Measurements from ENCODE around the gene HMCES. TPM values are rescaled to one million over a fixed set of nuclear protein-coding genes. Genes with fewer than 3 reads are reported as not detected.
"Not testable (repeated sequence)": the region's sequence is repeated elsewhere in the genome, so short reads cannot be mapped to it uniquely, and the experiment has no call there.

HMCES gene
- polyA plus RNA-seq, 4 donors = 52.3 to 54.8 (median 52.8) TPM

GRCh38 chr3:129256270-129256669, 22.4 kb upstream of the HMCES start:
- no peak for DNase-seq (ENCODE audit: low read depth in 4 of 4, low spot score in 3 of 4)

DNA sequence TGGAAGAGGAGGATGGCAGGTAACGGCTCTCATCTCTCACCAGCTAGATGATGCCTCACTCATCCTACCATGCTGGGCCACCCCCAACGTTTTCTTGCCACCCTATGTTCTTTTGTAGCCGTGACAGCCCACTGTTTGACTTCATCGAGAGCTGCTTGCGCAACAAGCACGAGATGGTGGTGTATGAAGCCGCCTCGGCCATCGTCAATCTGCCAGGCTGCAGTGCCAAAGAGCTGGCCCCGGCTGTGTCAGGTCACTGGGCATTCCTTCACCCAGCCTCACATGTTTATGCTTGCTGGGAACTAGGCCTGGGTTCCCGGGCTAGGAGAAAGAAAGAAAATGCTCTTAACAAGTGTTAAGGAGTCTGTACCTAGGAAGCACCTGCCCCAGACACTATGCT, 21.1 kb upstream of the HMCES start:
- DNase-seq (ENCODE audit: low read depth in 4 of 4, low spot score in 3 of 4) = no peak

DNA sequence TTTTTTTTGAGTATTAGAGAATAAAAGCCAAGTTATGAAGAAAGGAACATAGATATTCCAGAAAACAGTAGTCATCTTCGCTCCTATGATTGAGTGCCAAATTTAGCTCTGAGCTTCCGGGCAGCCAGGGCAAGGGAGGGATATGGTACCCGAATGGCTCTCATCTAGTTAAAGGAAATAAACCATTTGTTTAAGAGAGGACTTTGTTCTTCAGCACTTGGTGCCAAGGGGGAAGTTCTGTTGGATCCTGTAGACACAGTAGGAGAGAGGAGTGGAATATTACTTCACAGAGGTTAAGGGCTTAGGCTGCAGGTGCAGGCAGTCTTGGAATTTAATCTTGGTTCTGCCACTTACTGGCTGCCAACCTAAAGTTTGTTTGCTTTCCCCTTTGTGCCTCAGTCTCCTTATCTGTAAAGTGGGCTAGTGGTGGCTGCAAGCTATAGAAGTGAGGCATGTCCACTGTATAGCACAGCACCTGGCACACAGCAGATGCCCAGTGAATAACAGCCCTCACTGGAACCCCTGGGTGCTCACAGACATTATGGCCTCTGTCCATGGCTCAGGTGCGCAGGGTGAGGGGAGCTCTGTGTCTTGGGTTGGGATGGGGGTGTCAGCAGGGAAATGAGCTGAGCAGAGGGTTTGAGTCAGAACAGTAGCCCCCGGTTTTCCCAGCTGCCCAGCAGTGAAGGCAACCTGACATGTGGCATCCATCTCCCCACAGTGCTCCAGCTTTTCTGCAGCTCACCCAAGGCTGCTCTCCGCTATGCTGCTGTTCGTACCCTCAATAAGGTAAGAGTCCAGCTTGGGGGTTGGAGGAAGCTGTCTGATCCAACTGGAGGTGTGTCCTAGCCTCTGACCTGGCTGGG, 18.8 kb upstream of the HMCES start:
- no peak for DNase-seq (ENCODE audit: low read depth in 4 of 4, low spot score in 3 of 4)

DNA sequence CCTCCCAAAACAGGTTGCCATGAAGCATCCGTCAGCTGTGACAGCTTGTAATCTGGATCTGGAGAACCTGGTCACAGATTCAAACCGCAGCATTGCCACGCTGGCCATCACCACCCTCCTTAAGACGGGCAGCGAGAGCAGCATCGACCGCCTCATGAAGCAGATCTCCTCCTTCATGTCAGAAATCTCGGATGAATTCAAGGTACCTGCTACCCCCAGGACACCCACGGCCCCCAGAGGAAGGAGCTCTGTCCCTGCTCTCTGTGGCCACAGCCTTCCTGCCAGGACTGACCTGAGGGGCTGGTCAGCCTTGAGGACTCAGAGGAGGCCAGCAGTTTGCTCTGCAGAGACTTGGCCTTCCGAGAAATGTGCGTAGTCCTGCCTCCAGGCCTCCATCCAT, 18.1 kb upstream of the HMCES start:
- DNase-seq (ENCODE audit: low read depth in 4 of 4, low spot score in 3 of 4) = no peak

DNA sequence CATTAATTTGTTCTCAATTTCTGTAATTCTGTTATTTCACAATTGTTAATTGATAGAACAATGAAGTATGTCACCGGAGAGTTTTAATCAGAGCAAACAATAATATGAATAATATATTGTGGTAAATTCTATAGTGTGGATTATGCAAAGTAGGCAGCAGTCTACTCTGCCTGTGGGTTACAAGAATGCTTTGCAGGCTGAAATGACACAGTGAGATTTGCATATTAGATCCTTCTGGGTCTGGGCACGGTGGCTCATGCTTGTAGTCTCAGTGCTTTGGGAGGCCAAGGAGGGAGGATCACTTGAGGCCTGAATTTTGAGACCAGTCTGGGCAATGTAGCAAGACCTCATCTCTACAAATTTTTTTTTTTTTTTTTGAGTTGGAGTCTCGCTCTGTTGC, 16.8 kb upstream of the HMCES start:
- no peak for DNase-seq (ENCODE audit: low read depth in 4 of 4, low spot score in 3 of 4)

GRCh38 chr3:129263161-129263910, 15.3 kb upstream of the HMCES start:
- DNase-seq (ENCODE audit: low read depth in 4 of 4, low spot score in 3 of 4) = no peak

DNA sequence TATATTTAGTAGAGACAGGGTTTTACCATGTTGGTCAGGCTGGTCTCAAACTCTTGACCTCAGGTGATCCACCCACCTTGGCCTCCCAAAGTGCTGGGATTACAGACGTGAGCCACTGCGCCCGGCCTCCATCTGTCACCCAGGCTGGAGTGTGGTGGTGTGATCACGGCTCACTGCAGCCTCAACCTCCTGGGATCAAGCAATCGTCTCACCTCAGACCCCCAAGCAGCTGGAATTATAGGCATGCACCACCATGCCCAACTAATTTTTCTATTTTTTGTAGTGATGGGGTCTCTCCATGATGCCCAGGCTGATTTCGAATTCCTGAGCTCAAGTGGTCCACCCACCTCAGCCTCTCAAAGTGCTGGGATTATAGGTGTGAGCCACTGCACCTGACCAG, 13.7 kb upstream of the HMCES start:
- not testable (repeated sequence) for DNase-seq (ENCODE audit: low read depth in 4 of 4, low spot score in 3 of 4)

- no peak for DNase-seq (ENCODE audit: low read depth in 4 of 4, low spot score in 3 of 4)
These were observed 12.0 kb upstream of the HMCES start for GRCh38 chr3:129266651-129267050.

- no peak for DNase-seq (ENCODE audit: low read depth in 4 of 4, low spot score in 3 of 4)
These were observed 10.3 kb upstream of the HMCES start for GRCh38 chr3:129268396-129268795.

GRCh38 chr3:129271674-129272073, 7.0 kb upstream of the HMCES start:
- no peak for DNase-seq (ENCODE audit: low read depth in 4 of 4, low spot score in 3 of 4)

DNA sequence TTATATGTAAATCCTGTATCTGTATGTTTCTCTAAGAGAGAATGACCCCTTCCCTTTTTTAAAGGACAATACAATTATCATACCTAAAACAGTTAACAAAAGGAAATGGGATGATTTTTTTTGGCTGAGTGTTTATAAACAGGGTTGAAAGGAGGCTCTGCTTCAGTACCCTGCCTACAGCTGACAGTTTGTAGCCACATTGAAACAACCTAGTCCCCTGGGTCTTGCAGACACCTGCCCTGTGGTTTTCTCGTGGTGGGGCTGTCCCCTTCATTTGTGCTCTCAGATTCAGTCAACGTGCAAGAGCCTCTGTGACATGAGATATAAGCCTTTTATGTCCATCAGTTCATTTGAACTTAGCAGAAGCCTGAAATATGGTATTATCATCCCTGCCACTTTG, 2.3 kb upstream of the HMCES start:
- DNase-seq (ENCODE audit: low read depth in 4 of 4, low spot score in 3 of 4) = no peak

- DNase-seq (ENCODE audit: low read depth in 4 of 4, low spot score in 3 of 4) = peak in 1 of 4 donors; percentile 8
These were observed 820 bp upstream of the HMCES start for GRCh38 chr3:129277829-129278271.

- DNase-seq (ENCODE audit: low read depth in 4 of 4, low spot score in 3 of 4) = peak; percentile 15 to 50 (median 24)
These were observed 566 bp downstream of the HMCES start for GRCh38 chr3:129278966-129279906.

- no peak for DNase-seq (ENCODE audit: low read depth in 4 of 4, low spot score in 3 of 4)
These were observed 1.5 kb downstream of the HMCES start for GRCh38 chr3:129280183-129280582.

DNA sequence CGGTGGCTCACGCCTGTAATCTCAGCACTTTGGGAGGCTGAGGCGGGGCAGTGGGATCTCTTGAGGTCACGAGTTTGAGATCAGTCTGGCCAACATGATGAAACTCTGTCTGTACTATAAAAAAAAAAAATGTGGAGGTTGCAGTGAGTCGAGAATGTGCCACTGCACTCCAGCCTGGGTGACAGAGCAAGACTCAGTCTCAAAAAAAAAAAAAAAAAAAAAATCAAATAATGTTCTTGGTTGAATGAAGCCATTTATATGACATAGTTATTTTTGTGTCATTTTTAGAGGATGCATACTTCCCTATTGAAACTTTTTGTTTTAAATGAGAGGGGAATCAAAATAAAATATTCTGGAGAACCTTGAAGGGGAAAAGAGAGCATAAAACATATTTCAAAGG, 3.1 kb downstream of the HMCES start:
- no peak for DNase-seq (ENCODE audit: low read depth in 4 of 4, low spot score in 3 of 4)

GRCh38 chr3:129282727-129283327, 4.2 kb downstream of the HMCES start:
- no peak for DNase-seq (ENCODE audit: low read depth in 4 of 4, low spot score in 3 of 4)

GRCh38 chr3:129286081-129286480, 7.4 kb downstream of the HMCES start:
- DNase-seq (ENCODE audit: low read depth in 4 of 4, low spot score in 3 of 4) = no peak

GRCh38 chr3:129288446-129288845, 9.8 kb downstream of the HMCES start:
- DNase-seq (ENCODE audit: low read depth in 4 of 4, low spot score in 3 of 4) = no peak

GRCh38 chr3:129289201-129289921, 10.7 kb downstream of the HMCES start:
- DNase-seq (ENCODE audit: low read depth in 4 of 4, low spot score in 3 of 4) = no peak

Measured in right renal pelvis (tissue), 4 donors.